Activated CD4-positive, CD25-positive, alpha-beta regulatory T cell treated with anti-CD3 and anti-CD28 coated beads, Interleukin-2, amount 50 U/mL, for 72 hours (primary cell): Measurements from ENCODE around the gene ADORA3.

ENCODE experiments used
- DNase-seq: peaks from one replicate; pipeline ENCODE4 v3.0.0; 2021

The ADORA3 gene

GRCh38 chr1:111474521-111474920 lies 28.9 kb downstream of the ADORA3 start:
- no peak for DNase-seq

GRCh38 chr1:111474106-111474505 lies 29.3 kb downstream of the ADORA3 start:
- no peak for DNase-seq

- no peak for DNase-seq
Measured at GRCh38 chr1:111471538-111471937, 31.9 kb downstream of the ADORA3 start.

- peak; percentile 51 for DNase-seq
Measured at GRCh38 chr1:111471012-111471411, 32.4 kb downstream of the ADORA3 start.

GRCh38 chr1:111470596-111470995 lies 32.8 kb downstream of the ADORA3 start:
- DNase-seq = no peak

GRCh38 chr1:111469539-111469938 lies 33.9 kb downstream of the ADORA3 start:
- no peak for DNase-seq

- DNase-seq = no peak
Measured at GRCh38 chr1:111468717-111469100, 34.7 kb downstream of the ADORA3 start.

GRCh38 chr1:111467865-111468716 lies 35.3 kb downstream of the ADORA3 start:
- DNase-seq = no peak

GRCh38 chr1:111466480-111466879 lies 37.0 kb downstream of the ADORA3 start:
- no peak for DNase-seq

GRCh38 chr1:111465754-111466153 lies 37.7 kb downstream of the ADORA3 start:
- DNase-seq = no peak

- no peak for DNase-seq
Measured at GRCh38 chr1:111463029-111463683, 40.3 kb downstream of the ADORA3 start.

GRCh38 chr1:111462370-111463028 lies 40.9 kb downstream of the ADORA3 start:
- DNase-seq = no peak

GRCh38 chr1:111461765-111462164 lies 41.7 kb downstream of the ADORA3 start:
- no peak for DNase-seq

- DNase-seq = no peak
Measured at GRCh38 chr1:111455642-111456031, 47.8 kb downstream of the ADORA3 start.

GRCh38 chr1:111454859-111455641 lies 48.4 kb downstream of the ADORA3 start:
- DNase-seq = no peak

- no peak for DNase-seq
Measured at GRCh38 chr1:111453706-111454105, 49.7 kb downstream of the ADORA3 start.

GRCh38 chr1:111452581-111452980 lies 50.9 kb downstream of the ADORA3 start:
- DNase-seq = no peak

- DNase-seq = no peak
Measured at GRCh38 chr1:111450185-111450584, 53.2 kb downstream of the ADORA3 start.

GRCh38 chr1:111449703-111450017 lies 53.8 kb downstream of the ADORA3 start:
- DNase-seq = no peak
